NCI-H1417 (cell line): Measurements from ENCODE around the gene OIT3.
A peak's percentile ranks its signal among the peaks of the same experiment; 100 is the strongest.

Source experiments
- DNase-seq, 3 experiments: peaks; one replicate each; lab custom pipeline; 2025; lab: John Stamatoyannopoulos, UW

OIT3 gene

GRCh38 chr10:72952642-72953158, 59.2 kb downstream of the OIT3 start:
- peak in 1 of 3 experiments; percentile 25 for DNase-seq

GRCh38 chr10:72953687-72954086, 60.1 kb downstream of the OIT3 start:
- DNase-seq = no peak

- no peak for DNase-seq
These were observed 60.7 kb downstream of the OIT3 start for GRCh38 chr10:72954230-72954595.

- DNase-seq = peak; percentile 3 to 62 (median 52)
These were observed 61.3 kb downstream of the OIT3 start, which contains the start of gene PLA2G12B for GRCh38 chr10:72954596-72955554. TSS of gene PLA2G12B (minus strand) at chr10:72954806. CDS start at chr10:72954685, 121 bp downstream.

- DNase-seq = no peak
These were observed 62.5 kb downstream of the OIT3 start for GRCh38 chr10:72956001-72956400.

- DNase-seq = no peak
These were observed 83.3 kb downstream of the OIT3 start for GRCh38 chr10:72976886-72977285.

- no peak for DNase-seq
These were observed 86.2 kb downstream of the OIT3 start for GRCh38 chr10:72979709-72980108.

- DNase-seq = no peak
These were observed 86.8 kb downstream of the OIT3 start for GRCh38 chr10:72980348-72980747.

- no peak for DNase-seq
These were observed 87.7 kb downstream of the OIT3 start for GRCh38 chr10:72981028-72981881.

GRCh38 chr10:72981882-72982529, 88.5 kb downstream of the OIT3 start:
- DNase-seq = peak in 1 of 3 experiments; percentile 1
